HG03159 (cell line): ENCODE measurements around the gene PCSK6.
"Not testable (repeated sequence)": the region's sequence is repeated elsewhere in the genome, so short reads cannot be mapped to it uniquely, and the experiment has no call there.

ENCODE experiments used
- ATAC-seq: cut with Tn5 transposase; IDR thresholded peaks from one replicate; pipeline ENCODE4 v1.9.1; 2021; ENCODE audit warnings: mild to moderate bottlenecking, moderate library complexity; ENCODE audit not compliant: unreplicated experiment

Gene PCSK6

GRCh38 chr15:101434032-101434920, 55.2 kb downstream of the PCSK6 start:
- ATAC-seq = no peak

- ATAC-seq = no peak
These were observed 56.1 kb downstream of the PCSK6 start for GRCh38 chr15:101433396-101433795.

GRCh38 chr15:101432982-101433381, 56.5 kb downstream of the PCSK6 start:
- no peak for ATAC-seq

GRCh38 chr15:101431748-101432147, 57.8 kb downstream of the PCSK6 start:
- no peak for ATAC-seq

- no peak for ATAC-seq
These were observed 58.2 kb downstream of the PCSK6 start for GRCh38 chr15:101431301-101431700.

GRCh38 chr15:101429646-101430045, 59.9 kb downstream of the PCSK6 start:
- no peak for ATAC-seq

- no peak for ATAC-seq
These were observed 60.3 kb downstream of the PCSK6 start for GRCh38 chr15:101429191-101429590.

- ATAC-seq = no peak
These were observed 60.7 kb downstream of the PCSK6 start for GRCh38 chr15:101428758-101429157.

- no peak for ATAC-seq
These were observed 61.7 kb downstream of the PCSK6 start for GRCh38 chr15:101427606-101428487.

GRCh38 chr15:101426761-101427333, 62.7 kb downstream of the PCSK6 start:
- ATAC-seq = no peak

GRCh38 chr15:101425787-101426365, 63.6 kb downstream of the PCSK6 start:
- no peak for ATAC-seq

GRCh38 chr15:101424984-101425383, 64.5 kb downstream of the PCSK6 start:
- ATAC-seq = no peak

GRCh38 chr15:101420232-101420631, 69.3 kb downstream of the PCSK6 start:
- no peak for ATAC-seq

GRCh38 chr15:101416475-101416874, 73.0 kb downstream of the PCSK6 start:
- ATAC-seq = not testable (repeated sequence)

- no peak for ATAC-seq
These were observed 76.3 kb downstream of the PCSK6 start for GRCh38 chr15:101413239-101413638.

GRCh38 chr15:101411581-101411980, 77.9 kb downstream of the PCSK6 start:
- no peak for ATAC-seq

- ATAC-seq = no peak
These were observed 78.4 kb downstream of the PCSK6 start for GRCh38 chr15:101411085-101411484.

- no peak for ATAC-seq
These were observed 78.9 kb downstream of the PCSK6 start for GRCh38 chr15:101410612-101411011.

- ATAC-seq = no peak
These were observed 79.9 kb downstream of the PCSK6 start for GRCh38 chr15:101409621-101410020.

GRCh38 chr15:101407966-101408775, 81.3 kb downstream of the PCSK6 start:
- no peak for ATAC-seq
